Stomach (tissue), 4 donors: ENCODE measurements around the gene DENND4C.

Experiments used
- CTCF ChIP-seq, 7 experiments: fragments of 450-650 bp in 4 of 7; fragments of 200-600 bp in 3 of 7; sonication (generic) in 3 of 7; IDR thresholded peaks; one replicate each; pipeline ENCODE4 v1.5.1; 2016 to 2019; ENCODE audit warnings: antibody characterized with exemption in 7 of 7, control low read depth in 2 of 7, mild to moderate bottlenecking in 1 of 7
- EP300 ChIP-seq: sonication (generic); formaldehyde crosslinking; IDR thresholded peaks from one replicate; pipeline ENCODE4 v1.6.1; 2017; ENCODE audit warnings: antibody characterized with exemption
- POLR2A ChIP-seq, 4 donors: fragments of 450-650 bp; IDR thresholded peaks; one replicate each; pipeline ENCODE4 v1.6.1; 2016; ENCODE audit warnings: antibody characterized with exemption in 4 of 4, control low read depth in 2 of 4, mild to moderate bottlenecking in 1 of 4, moderate library complexity in 1 of 4
- POLR2AphosphoS5 ChIP-seq, 3 donors: sonication (generic); formaldehyde crosslinking; IDR thresholded peaks; one replicate each; pipeline ENCODE4 v1.6.1; 2016; ENCODE audit warnings: antibody characterized with exemption in 3 of 3

- TF ChIP-seq CTCF (IDR thresholded peaks at IDR 0.05) (no peak), POLR2A (IDR thresholded peaks at IDR 0.05) (no peak), EP300 (no peak), POLR2AphosphoS5 (IDR thresholded peaks at IDR 0.05) (no peak)
Observed at GRCh38 chr9:19233344-19233743, 2.9 kb downstream of the DENND4C start.
